HepG2 (cell line): ENCODE data around the gene CASZ1. TPM values are rescaled to one million over a fixed set of nuclear protein-coding genes. Genes with fewer than 3 reads are reported as not detected.
A peak's percentile ranks its signal among the peaks of the same experiment; 100 is the strongest.

Source experiments
- ATAC-seq: fragments of 200-7000 bp; cut with Tn5 transposase; 3 replicates; pipeline ENCODE4 v1.9.1; 2020; ENCODE audit warnings: mild to moderate bottlenecking, moderate library complexity
- BruUV-seq: library from RNA; stranded (reverse); fragments of 400-500 nt; replicated peaks from 2 replicates; lab custom pipeline; 2021; lab: Mats Ljungman, UMichigan
- CTCF ChIA-PET: fragments of 300-600 bp; formaldehyde crosslinking; extraction: SDS; loops from one replicate; lab custom pipeline; 2021; ENCODE audit warnings: low total read pairs, inconsistent platforms, low intra/inter-chr PET ratio; lab: Yijun Ruan, JAX
- POLR2A ChIA-PET: fragments of 350-600 bp; sonication (Branson Sonifier 250); formaldehyde crosslinking; loops from one replicate; lab custom pipeline; 2020; ENCODE audit warnings: antibody characterized with exemption, inconsistent platforms; lab: Yijun Ruan, JAX
- DNase-seq: peaks from one replicate; pipeline ENCODE4 v3.0.0-alpha.2; 2015; ENCODE audit warnings: low spot score
- FAIRE-seq: peaks from 3 replicates; lab custom pipeline; 2011; peaks lifted over from hg19 to GRCh38; lab: Jason Lieb, UNC
- H2AFZ ChIP-seq: one replicate; pipeline ENCODE4 v1.6.1; 2011; ENCODE audit warnings: low read length, inconsistent platforms
- H3K27ac ChIP-seq: fragments of 300-600 bp; 3 replicates; pipeline ENCODE4 v1.8.0; 2011; ENCODE audit warnings: mixed run types, mild to moderate bottlenecking, mixed read lengths, low read length, inconsistent platforms; ENCODE audit not compliant: insufficient read depth; ENCODE audit errors: extremely low read length
- H3K27me3 ChIP-seq, 2 experiments: fragments of 200-600 bp in 1 of 2; 2 replicates in 1 of 2; 3 replicates in 1 of 2; pipeline versions ENCODE4 v1.6.0 to v1.8.0; 2011; ENCODE audit warnings: low read length in 2 of 2, mild to moderate bottlenecking in 2 of 2, moderate library complexity in 2 of 2, inconsistent platforms in 1 of 2; ENCODE audit not compliant: insufficient read depth in 2 of 2, control insufficient read depth in 1 of 2
- H3K36me3 ChIP-seq, 2 experiments: fragments of 200-600 bp in 1 of 2; replicated peaks in 1 of 2; 2 replicates in 1 of 2; 3 replicates in 1 of 2; pipeline versions ENCODE4 v1.5.1 to v1.8.0; 2011; ENCODE audit warnings: low read length in 2 of 2, inconsistent platforms in 1 of 2; ENCODE audit not compliant: insufficient read depth in 2 of 2, control insufficient read depth in 1 of 2
- H3K4me1 ChIP-seq: 2 replicates; pipeline ENCODE4 v1.5.1; 2012; ENCODE audit warnings: low read length, inconsistent platforms; ENCODE audit not compliant: insufficient read depth
- H3K4me2 ChIP-seq: 2 replicates; pipeline ENCODE4 v1.6.0; 2011; ENCODE audit warnings: low read depth, low read length, inconsistent platforms
- H3K4me3 ChIP-seq, 3 experiments: fragments of 200-600 bp in 1 of 3; sonication (generic), shearing (Covaris generic) in 1 of 3; replicated peaks in 1 of 3; 2 replicates each; pipeline ENCODE4 v1.5.1; 2011 to 2016; ENCODE audit warnings: low read length in 3 of 3, inconsistent platforms in 2 of 3, low read depth in 2 of 3, mild to moderate bottlenecking in 2 of 3, control low read depth in 1 of 3, mixed read lengths in 1 of 3; ENCODE audit not compliant: insufficient read depth in 1 of 3
- H3K79me2 ChIP-seq: one replicate; pipeline ENCODE4 v1.6.1; 2011; ENCODE audit warnings: low read length, inconsistent platforms; ENCODE audit not compliant: insufficient read depth
- H3K9ac ChIP-seq: 2 replicates; pipeline ENCODE4 v1.6.0; 2011; ENCODE audit warnings: mild to moderate bottlenecking, low read depth, low read length, inconsistent platforms; ENCODE audit not compliant: insufficient read depth
- H3K9me3 ChIP-seq: 2 replicates; pipeline ENCODE4 v1.5.1; 2012; ENCODE audit warnings: mild to moderate bottlenecking, low read length
- H4K20me1 ChIP-seq: 2 replicates; pipeline ENCODE4 v1.6.0; 2011; ENCODE audit warnings: inconsistent platforms, mild to moderate bottlenecking, low read length, moderate library complexity; ENCODE audit not compliant: insufficient read depth
- AGO1 ChIP-seq: fragments of 200-400 bp; formaldehyde crosslinking; IDR thresholded peaks from 2 replicates; pipeline ENCODE4 v1.6.1; 2017; ENCODE audit warnings: mild to moderate bottlenecking, low read depth, low read length, moderate library complexity; ENCODE audit not compliant: poor library complexity, severe bottlenecking
- BCL3 ChIP-seq: sonication (generic); formaldehyde crosslinking; IDR thresholded peaks from 2 replicates; pipeline ENCODE4 v1.5.1; 2020; ENCODE audit warnings: mild to moderate bottlenecking, missing genetic modification reagents, moderate library complexity
- CBX1 ChIP-seq: IDR thresholded peaks from one replicate; pipeline ENCODE4 v1.6.1; 2016; ENCODE audit warnings: antibody characterized with exemption, low read depth
- DNMT3B ChIP-seq: conservative IDR thresholded peaks from 2 replicates; pipeline ENCODE4 v1.6.1; 2016; ENCODE audit warnings: missing biosample characterization, control low read depth
- ETV6 ChIP-seq: sonication (generic); formaldehyde crosslinking; conservative IDR thresholded peaks from 2 replicates; pipeline ENCODE4 v1.4.0; 2020; ENCODE audit warnings: missing genetic modification reagents
- GATAD2A ChIP-seq: IDR thresholded peaks from 2 replicates; pipeline ENCODE4 v1.6.1; 2016
- GMEB1 ChIP-seq: sonication (generic); formaldehyde crosslinking; IDR thresholded peaks from 2 replicates; pipeline ENCODE4 v1.5.1; 2020; ENCODE audit warnings: missing genetic modification reagents, mild to moderate bottlenecking, borderline replicate concordance
- NFE2L2 ChIP-seq: fragments of 150-350 bp; IDR thresholded peaks from 2 replicates; pipeline ENCODE4 v1.6.1; 2014; ENCODE audit warnings: low read length
- NFYB ChIP-seq: sonication (generic); formaldehyde crosslinking; IDR thresholded peaks from 2 replicates; pipeline ENCODE4 v1.4.0; 2020; ENCODE audit warnings: missing genetic modification reagents
- POLR2AphosphoS2 ChIP-seq: IDR thresholded peaks from 2 replicates; pipeline ENCODE4 v1.6.1; 2011; ENCODE audit warnings: low read depth, low read length, improper control_type of control experiment
- SRF ChIP-seq: IDR thresholded peaks from 2 replicates; pipeline ENCODE4 v1.6.1; 2011; ENCODE audit warnings: mild to moderate bottlenecking, low read depth, low read length, moderate library complexity
- SSRP1 ChIP-seq: IDR thresholded peaks from 2 replicates; pipeline ENCODE4 v1.6.1; 2016; ENCODE audit warnings: control low read depth
- ZFAT ChIP-seq: sonication (generic); formaldehyde crosslinking; conservative IDR thresholded peaks from 2 replicates; pipeline ENCODE4 v1.8.1; 2023; ENCODE audit warnings: missing genetic modification reagents, inconsistent platforms
- ZFY ChIP-seq: sonication (generic); formaldehyde crosslinking; IDR thresholded peaks from 2 replicates; pipeline ENCODE4 v1.4.0; 2020; ENCODE audit warnings: missing genetic modification reagents
- ZMYM2 ChIP-seq: sonication (generic); formaldehyde crosslinking; IDR thresholded peaks from 2 replicates; pipeline ENCODE4 v1.8.0; 2022; ENCODE audit warnings: mild to moderate bottlenecking, missing genetic modification reagents
- ZNF629 ChIP-seq: sonication (generic); formaldehyde crosslinking; conservative IDR thresholded peaks from 2 replicates; pipeline ENCODE4 v1.5.0; 2020; ENCODE audit warnings: missing genetic modification reagents
- ZNF749 ChIP-seq: sonication (generic); formaldehyde crosslinking; IDR thresholded peaks from 2 replicates; pipeline ENCODE4 v1.8.0; 2022; ENCODE audit warnings: mild to moderate bottlenecking, missing genetic modification reagents, moderate library complexity, borderline replicate concordance
- ZNF777 ChIP-seq: sonication (generic); formaldehyde crosslinking; IDR thresholded peaks from 2 replicates; pipeline ENCODE4 v1.4.0; 2020; ENCODE audit warnings: missing genetic modification reagents
- WGBS: methylation state at CpG from one replicate; pipeline ENCODE4 v1.1.6; 2017; ENCODE audit warnings: low lambda C conversion rate; 5-methylcytosine and 5-hydroxymethylcytosine counted together
- in situ Hi-C: cut with HindIII; loops from 2 replicates; pipeline ENCODE4 v1.10.0; 2017; ENCODE audit warnings: low pct_unique_long_range_greater_than_20kb; ENCODE audit not compliant: extremely low pct_ligation_motif_present
- intact Hi-C: fragments of 100-400 bp; cut with micrococcal nuclease; formaldehyde crosslinking; loops from one replicate; pipeline ENCODE4 v1.10.0; 2022; ENCODE audit not compliant: unreplicated experiment
- polyA plus RNA-seq, 8 experiments: library from polyadenylated mRNA; depleted of rRNA in 3 of 8; stranded (reverse) in 7 of 8; unstranded in 1 of 8; fragments of >200 nt; fragmentation: Illumina TruSeq in 4 of 8; extraction: Trizol in 4 of 8; gene quantifications; 2 replicates each; pipeline versions ENCODE4 v1.2.1 to v1.2.3, GENCODE V29; 2011 to 2016; ENCODE audit warnings: low read depth in 4 of 8, missing spikeins in 1 of 8, mixed read lengths in 1 of 8; ENCODE audit not compliant: insufficient read depth in 1 of 8
- total RNA-seq, 5 experiments: library from RNA; depleted of rRNA; stranded (reverse); fragments of >200 nt; fragmentation: Illumina TruSeq; extraction: Trizol; gene quantifications; 2 replicates each; pipeline ENCODE4 v1.2.3, GENCODE V29; 2016; ENCODE audit warnings: low read depth in 1 of 5
- TF ChIP-seq, protein P1 (sequence below): sonication (generic); formaldehyde crosslinking; IDR thresholded peaks from 2 replicates; pipeline ENCODE4 v1.4.0; 2020; ENCODE audit warnings: mild to moderate bottlenecking, missing genetic modification reagents
- TF ChIP-seq, protein P2 (sequence below): sonication (generic); formaldehyde crosslinking; IDR thresholded peaks from 2 replicates; pipeline ENCODE4 v1.4.0; 2020; ENCODE audit warnings: missing genetic modification reagents

CASZ1 gene
- total and polyA plus RNA-seq, 2 of the 13 experiments (the other 11 are each of a cell fraction or from before 2014, with no cell fraction given): 1.9 to 3.7 TPM

DNA sequence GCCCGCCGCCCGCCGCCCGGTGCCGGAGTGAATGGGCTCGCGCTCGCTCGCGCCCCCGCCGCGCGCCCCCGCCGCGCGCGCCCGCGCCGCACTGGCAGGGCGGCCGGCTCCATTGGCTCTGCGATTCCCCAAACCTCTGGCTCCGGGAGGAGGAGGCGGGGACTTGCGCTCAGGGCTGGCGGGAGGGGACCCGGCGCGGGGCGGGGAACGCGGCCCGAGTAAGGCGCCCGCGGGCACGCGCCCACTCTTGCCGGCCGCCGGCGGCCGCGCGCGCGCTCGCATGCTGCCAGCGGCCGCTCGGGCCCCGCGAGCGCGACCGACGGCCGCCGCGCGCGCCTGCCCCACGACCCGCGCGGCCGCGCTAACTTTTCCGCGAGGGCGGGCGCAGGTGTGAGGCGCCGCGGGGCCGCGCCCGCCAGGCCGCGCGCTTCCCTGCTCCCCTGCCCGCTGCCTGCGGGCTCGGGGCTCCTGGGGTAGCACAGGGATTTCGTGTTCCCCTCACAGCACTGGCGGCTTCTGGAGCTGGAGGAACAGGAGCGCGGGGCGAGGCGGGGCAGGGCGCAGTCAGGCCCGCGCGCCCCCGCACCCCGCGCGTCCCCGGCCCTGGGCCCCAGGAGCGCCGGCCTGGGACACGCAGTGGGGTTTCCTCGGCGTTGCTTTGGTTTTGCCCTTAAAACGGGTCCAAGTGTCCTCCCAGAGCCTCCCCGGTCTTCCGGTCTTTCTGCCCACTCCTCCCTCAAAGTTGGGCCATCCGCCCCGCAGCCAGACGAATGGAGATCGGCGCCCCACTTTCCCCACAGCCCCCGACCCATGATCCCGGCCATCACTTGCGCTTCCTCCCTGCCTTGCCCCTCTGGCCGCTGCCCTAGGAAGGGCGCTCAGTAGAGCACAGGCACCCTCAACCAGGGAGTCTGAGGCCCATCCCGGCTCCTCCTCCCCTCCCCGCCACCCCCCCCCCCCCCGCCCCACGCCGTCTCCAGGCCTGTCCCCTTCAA, 101.5 kb downstream of the CASZ1 start:
- Histone ChIP-seq H4K20me1 (no peaks in the 10 kb centered on the region), H3K9me3 (no peaks in the 10 kb centered on the region), H3K79me2 (no peaks in the 10 kb centered on the region), H3K4me3 (peak overlapping the region; percentile 51 to 72 (median 62); a peak in 5 of 6 replicates), H3K4me2 (peak overlapping the region; percentile 77), H3K4me1 (peaks cover 28% of the 10 kb centered on the region), H3K27me3 (peaks cover 2 to 33% of the 10 kb centered on the region in 2 experiments; a peak in 4 of 5 replicates), H3K27ac (no peak overlapping the region), H2AFZ (no peak overlapping the region), H3K9ac (0 out of 2 replicates have a peak overlapping the region, but pooled peaks have one; percentile 39), H3K36me3 (no peaks in the 10 kb centered on the region)
- DNase-seq (peak; percentile 72), ATAC-seq (no peak; the same call in 2 of the 3 replicates), FAIRE-seq (no peak)
- in situ Hi-C loops (loop anchor here (10.0 kb wide), 1 partner anchor 170 kb away; no protein-coding TSS in a partner anchor), intact Hi-C loops (no loop called here)
- CTCF ChIA-PET: no interaction called here
- BruUV-seq: no TSS peak
- WGBS: 0% methylated on average over 2 of the region's 126 CpGs
- POLR2A ChIA-PET: no interaction called here
- TF ChIP-seq ZNF777 (CRISPR knock-in tag) (peak; percentile 54), ZFY (CRISPR knock-in tag) (peak; percentile 31; the same call in 1 of the 2 replicates), NFYB (no peak), ZNF629 (CRISPR knock-in tag) (no peak), DNMT3B (CRISPR knock-in tag) (no peak), ZMYM2 (no peak), POLR2AphosphoS2 (no peak), BCL3 (CRISPR knock-in tag) (no peak), ZNF749 (no peak), GATAD2A (CRISPR knock-in tag) (no peak), AGO1 (peak; percentile 31), SSRP1 (CRISPR knock-in tag) (no peak), CBX1 (no peak), ETV6 (no peak), GMEB1 (CRISPR knock-in tag) (no peak), NFE2L2 (no peak), SRF (no peak), ZFAT (CRISPR knock-in tag) (no peak)
- TF ChIP-seq, protein P1, sequence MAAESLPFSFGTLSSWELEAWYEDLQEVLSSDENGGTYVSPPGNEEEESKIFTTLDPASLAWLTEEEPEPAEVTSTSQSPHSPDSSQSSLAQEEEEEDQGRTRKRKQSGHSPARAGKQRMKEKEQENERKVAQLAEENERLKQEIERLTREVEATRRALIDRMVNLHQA: no peak
- TF ChIP-seq, protein P2, sequence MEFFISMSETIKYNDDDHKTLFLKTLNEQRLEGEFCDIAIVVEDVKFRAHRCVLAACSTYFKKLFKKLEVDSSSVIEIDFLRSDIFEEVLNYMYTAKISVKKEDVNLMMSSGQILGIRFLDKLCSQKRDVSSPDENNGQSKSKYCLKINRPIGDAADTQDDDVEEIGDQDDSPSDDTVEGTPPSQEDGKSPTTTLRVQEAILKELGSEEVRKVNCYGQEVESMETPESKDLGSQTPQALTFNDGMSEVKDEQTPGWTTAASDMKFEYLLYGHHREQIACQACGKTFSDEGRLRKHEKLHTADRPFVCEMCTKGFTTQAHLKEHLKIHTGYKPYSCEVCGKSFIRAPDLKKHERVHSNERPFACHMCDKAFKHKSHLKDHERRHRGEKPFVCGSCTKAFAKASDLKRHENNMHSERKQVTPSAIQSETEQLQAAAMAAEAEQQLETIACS (CRISPR knock-in tag): peak; percentile 86
